HUDEP-2 (cell line): ENCODE measurements around the gene ANTXR2.
"Not testable (repeated sequence)": the region's sequence is repeated elsewhere in the genome, so short reads cannot be mapped to it uniquely, and the experiment has no call there.

Experiments
- DNase-seq, 76 experiments: peaks; one replicate each; lab custom pipeline; 2025; ENCODE audit not compliant: unreplicated experiment in 76 of 76; lab: John Stamatoyannopoulos, UW

Gene ANTXR2

DNA sequence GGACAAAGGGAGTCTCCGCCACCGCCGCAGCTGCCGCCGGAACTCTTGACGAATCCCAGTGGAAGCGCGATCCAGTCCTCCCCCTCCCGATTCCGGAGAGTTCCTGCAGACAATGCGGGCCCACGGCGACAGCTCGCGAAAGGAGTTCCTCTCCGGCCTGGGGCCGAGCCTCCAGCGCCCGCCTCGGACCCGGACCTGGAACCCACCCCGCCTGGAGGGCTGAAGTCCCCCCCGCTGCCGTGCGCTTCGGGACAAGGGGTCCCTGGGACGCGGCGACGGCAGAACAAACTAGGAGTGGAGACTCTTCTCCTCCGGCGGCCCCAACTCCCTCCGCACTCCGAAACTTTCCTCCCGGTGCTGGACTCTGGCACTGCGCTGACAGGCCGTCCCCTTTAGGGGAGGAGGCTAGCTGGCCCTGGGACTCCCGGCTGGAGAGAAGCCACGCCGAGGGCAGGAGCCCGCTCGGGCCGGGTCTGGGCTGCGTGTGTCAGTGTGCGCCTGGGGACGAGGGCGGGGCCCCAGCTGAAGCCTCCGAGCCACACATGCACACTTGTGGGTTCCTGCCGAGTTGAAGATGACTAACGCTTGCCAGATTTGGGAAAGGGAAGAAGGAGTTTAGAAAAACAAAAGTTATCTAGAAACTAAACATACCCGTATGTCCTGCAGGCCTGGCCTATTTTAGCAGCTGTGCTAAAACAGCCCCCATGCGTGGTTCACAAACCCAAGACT lies at the start of gene ANTXR2:
TSS of gene ANTXR2 (minus strand) at position 486 of the 729 bp plus-strand sequence. CDS start 669 bp downstream, outside the sequence.
- DNase-seq: peak in 72 of 76 experiments; percentile 5 to 80 (median 54)

DNA sequence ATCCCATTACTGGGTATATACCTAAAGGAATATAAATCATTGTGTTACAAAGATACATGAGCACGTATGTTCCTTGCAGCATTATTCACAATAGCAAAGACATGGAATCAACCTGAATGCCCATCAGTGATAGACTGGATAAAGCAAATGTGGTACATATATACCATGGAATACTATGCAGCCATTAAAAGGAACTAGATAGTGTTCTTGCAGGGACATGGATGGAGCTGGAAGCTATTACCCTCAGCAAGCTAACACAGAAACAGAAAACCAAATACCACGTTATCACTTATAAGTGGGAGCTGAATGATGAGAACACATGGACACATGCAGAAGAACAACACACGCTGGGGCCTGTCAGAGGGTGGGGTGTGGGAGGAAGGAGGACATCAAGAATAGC lies 48.8 kb upstream of the ANTXR2 start:
- not testable (repeated sequence) for DNase-seq

DNA sequence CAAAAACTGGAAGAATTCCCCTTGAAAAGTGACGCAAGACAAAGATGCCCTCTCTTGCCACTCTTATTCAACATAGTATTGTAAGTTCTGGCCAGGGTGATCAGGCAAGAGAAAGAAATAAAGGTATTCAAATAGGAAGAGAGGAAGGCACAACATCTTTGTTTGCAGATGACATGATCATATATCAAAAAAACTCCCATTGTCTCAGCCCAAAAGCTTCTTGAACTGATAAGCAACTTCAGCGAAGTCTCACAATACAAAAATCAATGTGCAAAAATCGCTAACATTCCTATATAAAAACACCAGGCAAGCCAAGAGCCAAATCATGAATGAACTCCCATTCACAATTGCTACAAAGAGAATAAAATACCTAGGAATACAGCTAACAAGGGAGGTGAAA lies 46.6 kb upstream of the ANTXR2 start:
- DNase-seq: not testable (repeated sequence)

DNA sequence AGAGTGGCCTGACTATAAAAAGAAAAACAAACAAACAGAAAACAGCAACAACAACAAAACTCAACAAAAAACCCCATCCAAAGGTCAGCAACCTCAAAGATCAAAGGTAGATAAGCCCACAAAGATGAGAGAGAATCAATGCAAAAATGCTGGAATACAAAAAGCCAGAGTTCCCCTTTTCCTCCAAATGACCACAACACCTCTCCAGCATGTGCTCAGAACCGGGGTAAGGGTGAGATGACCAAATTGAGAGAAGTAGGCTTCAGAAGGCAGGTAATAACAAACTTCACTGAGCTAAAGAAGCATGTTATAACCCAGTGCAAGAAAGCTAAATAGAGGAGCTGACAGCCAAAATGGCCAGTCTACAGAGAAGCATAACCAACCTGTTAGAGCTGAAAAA lies 43.5 kb upstream of the ANTXR2 start:
- DNase-seq: no peak

DNA sequence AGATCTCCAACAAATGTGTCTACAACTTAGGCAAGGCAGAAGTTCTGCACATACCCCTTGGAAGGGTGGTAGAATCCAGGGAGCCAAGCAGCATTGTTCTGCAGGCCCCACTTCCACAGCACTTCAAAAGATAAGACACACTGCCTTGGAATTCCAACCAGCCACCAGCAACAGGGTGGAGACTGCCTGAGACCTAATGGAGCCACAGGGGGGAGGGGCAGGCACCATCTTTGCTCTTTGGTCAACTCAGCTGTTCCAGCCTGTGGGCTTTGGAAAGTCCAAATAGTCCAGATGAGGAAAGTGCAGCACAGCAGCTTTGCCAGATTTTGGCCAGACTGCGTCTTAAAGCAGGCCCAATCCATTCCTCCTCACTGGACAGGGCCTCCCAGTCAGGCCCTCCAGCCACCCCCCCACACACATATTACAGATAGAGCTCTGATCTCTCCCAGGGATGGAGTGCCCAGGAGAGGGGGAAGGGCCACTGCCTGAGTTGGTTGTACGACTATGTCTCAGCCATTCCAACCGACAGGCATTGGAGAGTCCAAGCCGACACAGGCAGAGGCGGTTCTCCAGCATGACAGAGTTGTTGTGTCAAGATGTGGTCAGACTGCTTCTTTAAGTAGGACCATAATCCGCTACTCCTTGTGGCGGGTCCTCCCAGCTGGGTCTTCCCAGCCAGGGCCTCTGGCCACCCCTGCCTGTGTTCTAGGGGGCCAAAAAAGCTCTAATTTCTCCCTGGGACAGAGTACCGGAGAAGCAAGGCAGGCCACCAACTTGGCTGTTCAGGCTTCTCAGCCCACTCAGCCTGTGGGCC lies 42.5 kb upstream of the ANTXR2 start:
- DNase-seq: no peak

DNA sequence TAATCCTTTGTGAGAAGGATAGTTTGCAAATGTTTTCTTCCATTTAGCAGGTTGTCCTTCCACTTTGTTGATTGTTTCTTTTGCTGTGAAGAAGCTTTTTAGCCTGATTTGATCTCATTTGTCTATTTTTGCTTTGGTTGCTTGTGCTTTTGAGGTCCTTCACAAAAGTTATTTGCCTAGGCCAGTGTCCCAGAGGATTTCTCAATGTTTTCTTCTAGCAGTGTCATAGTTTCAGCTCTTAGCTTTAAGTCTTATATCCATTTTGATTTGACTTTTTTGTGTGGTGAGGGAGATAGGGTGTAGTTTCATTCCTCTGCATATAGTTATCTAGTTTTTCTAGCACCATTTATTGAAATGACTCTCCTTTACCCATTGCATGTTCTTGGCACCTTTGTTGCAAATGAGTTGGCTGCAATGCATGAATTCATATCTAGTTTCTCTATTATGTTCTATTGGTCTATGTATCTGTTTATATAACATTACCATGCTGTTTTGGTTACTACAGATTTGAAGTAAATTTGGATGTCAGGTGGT lies 41.8 kb upstream of the ANTXR2 start:
- DNase-seq: no peak

DNA sequence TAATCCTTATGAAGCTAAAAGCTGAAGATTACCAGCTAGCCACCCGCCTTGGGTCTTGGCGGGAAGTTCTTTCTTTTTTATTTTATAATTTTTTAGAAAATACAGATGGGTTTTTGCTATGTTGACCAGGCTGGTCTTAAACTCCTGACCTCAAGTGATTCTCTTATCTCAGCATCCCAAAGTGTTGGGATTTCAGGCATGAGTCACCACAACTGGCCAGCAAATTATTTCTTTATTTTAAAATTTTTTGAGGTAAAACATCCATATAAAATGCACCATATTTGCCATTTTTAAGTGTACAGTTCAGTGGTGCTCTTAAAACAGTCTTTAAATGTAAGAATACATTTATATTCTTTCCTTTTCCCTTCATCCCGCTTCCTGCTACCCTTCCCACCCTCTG lies 40.6 kb upstream of the ANTXR2 start:
- DNase-seq: no peak

- DNase-seq: no peak
These were observed 39.2 kb upstream of the ANTXR2 start for GRCh38 chr4:80112236-80112635.

DNA sequence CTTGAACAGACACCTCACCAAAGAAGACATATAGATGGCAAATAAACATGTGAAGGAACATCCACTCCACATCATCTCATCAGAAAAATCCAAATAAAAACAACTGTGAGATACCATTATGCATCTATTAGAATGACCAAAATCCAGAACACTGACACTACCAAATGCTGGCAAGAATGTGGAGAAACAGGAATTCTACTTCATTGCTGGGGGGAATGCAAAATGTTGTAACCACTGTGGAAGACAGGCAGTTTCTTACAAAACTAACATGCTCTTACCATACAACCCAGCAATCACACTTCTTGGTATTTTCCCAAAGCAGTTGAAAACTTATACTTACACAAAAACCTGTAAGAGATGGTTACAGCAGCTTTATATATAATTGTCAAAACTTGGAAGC lies 38.2 kb upstream of the ANTXR2 start:
- DNase-seq: no peak

DNA sequence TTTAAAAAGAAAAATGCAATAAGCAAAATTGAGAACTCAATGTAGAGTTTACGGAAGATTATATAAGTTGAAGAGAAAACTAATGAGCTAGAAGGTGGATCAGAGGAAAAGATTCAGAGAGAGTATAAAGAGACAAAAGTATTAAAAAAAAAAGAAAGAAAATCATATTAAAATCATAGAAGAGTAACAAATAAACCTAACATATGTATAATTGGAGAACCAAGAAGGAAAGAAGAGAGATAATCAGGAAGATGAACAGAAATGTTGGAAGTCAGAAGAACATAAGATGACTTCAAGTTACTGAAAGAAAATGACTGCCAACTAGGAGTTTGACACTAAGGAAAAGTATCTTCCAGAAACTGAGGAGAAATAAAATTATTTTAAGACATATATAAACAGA lies 34.3 kb upstream of the ANTXR2 start:
- no peak for DNase-seq

DNA sequence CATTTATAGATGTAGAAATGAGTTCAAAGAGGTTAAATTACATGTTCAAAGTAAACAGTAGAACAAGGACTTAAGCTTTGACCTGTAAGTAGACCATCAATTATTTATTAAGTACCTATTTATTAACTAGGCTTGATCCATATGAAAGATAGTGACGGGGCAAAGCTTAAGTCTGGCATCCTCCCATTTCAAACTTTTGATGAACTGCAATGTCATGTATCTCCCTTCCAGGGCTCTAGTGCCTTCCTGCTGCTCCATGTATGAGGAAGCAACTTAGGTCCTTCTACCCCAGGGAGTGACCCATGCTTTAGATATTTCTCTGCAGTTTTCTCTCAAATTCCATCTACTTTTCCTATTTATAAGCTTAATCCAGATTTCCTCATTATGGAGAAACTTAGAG lies 31.9 kb upstream of the ANTXR2 start:
- DNase-seq: no peak

- DNase-seq: no peak
These were observed 30.6 kb upstream of the ANTXR2 start for GRCh38 chr4:80103629-80104028.

DNA sequence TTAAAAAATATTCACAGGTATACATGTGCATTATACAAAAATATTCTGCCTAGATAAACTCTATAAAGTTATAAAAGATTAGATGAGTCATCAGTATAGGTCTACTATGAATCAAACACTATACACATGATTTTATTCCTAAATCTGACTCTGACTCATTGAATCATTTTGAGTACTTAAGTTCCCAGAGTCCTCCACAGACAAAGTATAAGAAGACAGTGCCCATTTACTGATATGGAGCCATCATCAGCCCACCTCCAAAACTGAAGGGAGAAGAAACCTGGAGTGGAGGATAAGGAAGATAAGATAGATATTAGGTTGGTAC lies 28.7 kb upstream of the ANTXR2 start:
- DNase-seq: no peak

- no peak for DNase-seq
These were observed 28.2 kb upstream of the ANTXR2 start for GRCh38 chr4:80101071-80101791.

- DNase-seq: no peak
These were observed 26.6 kb upstream of the ANTXR2 start for GRCh38 chr4:80099671-80100070.

DNA sequence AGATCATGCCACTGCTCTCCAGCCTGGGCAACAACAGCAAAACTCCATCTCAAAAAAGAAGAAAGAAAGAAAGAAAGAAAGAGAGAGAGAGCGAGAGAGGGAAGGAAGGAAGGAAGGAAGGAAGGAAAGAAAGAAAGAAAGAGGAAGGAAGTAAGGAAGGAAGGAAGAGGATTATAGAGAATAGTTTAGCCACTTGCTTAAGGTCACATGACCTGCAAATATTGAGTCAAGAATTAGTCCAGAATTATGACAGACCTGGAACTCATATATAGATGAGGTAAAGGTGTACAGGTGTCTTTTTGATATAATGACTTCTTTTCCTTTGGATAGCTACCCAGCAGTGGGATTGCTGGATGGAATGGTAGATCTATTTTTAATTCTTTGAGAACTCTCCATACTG lies 25.6 kb upstream of the ANTXR2 start:
- no peak for DNase-seq

DNA sequence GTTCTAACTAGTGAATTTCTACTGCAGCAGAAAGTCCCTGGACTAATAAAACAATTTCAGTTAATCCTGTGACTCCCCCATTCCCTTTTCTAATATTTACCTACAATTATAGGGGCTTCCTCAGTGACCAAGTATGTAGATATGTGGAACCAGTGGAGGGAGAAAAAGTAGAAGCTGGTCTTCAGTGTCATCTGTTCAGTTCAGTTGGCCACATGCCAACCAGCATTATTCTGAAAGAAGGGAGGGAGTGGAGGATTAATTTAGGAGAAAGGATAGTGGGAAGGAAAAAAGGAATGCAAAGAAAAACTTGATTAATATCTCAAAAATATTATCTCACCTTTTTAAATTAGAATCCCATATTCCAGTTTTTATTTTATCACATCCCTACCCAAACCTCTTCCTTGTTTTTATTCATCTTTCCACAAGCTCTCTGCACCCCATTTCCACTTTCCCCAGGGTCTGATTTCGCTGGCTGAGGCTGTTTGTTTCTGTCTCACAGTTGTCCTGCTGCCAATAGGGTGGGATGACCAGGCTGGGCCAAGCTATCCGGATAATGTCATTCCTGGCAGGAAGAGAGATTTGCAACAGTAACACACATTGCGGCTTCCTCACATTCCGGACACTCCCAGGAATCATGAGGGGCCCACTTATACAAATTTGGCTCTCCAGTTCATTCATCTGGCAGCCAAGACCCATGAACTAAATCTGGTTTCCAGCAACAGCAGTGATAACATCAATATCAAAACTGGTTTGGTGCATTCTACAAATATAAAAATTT lies 24.6 kb upstream of the ANTXR2 start:
- no peak for DNase-seq

DNA sequence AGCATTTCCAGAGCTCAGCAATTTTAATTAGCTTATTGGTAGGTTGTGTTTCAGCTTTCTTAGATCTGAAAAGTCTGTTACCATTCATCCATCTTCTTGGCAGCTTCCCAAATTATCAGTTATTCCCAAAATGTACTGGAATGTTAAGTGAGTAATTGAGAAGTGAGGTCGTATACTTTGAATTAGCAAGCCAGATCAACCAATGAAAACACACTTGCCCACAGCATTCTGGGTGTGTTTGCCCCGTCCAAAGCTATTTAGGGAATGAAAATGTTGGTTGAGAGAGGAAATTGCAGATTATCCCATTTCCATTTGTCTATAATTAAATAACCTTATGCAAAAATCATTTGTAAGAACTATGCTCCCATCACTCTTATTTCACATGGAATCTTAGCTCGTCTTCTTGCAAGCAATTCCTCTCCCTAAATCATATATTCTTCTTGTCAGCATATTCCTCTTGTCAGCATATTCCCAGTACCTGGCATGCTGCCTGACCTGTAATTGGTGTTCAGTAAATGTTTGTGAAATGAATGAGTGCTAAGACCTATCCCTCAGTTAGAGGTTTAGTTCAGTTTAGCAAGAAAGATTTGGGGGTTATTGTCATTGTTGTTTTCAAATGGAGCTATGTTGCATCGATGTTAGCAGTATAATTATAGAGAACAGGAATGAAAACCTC lies 23.3 kb upstream of the ANTXR2 start:
- DNase-seq: no peak

GRCh38 chr4:80094191-80094590 lies 21.2 kb upstream of the ANTXR2 start:
- DNase-seq: no peak

DNA sequence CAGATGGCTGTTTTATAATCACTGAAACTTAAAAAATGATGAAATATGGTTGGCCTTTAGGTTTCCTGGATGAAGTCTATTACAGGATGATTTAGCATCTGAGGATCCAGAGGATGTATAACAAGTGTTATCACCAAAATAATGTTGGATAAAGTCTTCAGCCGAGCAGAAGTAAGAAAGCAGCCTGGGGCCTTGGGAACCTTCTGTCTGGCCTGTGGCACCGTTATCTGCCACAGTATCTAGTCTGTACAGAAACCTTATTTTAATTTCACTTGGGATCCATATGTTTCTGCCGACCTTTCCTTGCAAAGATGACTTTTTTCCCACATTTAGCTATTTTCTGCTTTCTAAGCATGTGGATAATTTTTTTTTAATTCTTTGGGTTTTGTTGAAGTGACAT lies 20.5 kb upstream of the ANTXR2 start:
- no peak for DNase-seq
